Measurements from ENCODE around the gene DBT. TPM values are rescaled to one million over a fixed set of nuclear protein-coding genes. Genes with fewer than 3 reads are reported as not detected.
A peak's percentile ranks its signal among the peaks of the same experiment; 100 is the strongest.

Gene DBT
- total and polyA plus RNA-seq, 2 of the 8 experiments (the other 6 are each of a cell fraction or from before 2014, with no cell fraction given) = 3.3 to 24.6 TPM

DNA sequence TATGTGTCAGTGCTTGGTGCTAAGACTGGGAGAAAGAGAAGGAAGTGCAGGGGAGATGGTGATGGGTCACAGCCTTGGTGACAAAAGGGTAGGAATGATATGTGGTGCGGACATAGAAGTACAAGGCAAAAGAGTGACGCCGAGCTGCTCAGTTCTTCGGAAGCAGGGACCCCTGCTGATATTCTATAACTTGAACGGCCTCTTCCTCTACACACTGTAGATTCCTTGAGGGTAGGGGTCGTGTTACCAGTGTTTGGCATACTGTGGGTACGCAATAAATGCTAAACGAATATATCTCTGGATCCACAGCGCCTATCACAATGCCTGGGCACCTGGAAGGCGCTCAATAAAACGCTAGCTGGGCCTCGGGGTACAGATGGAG lies 488 bp downstream of the DBT start:
- POLR2A ChIA-PET (ENCODE audit: partially characterized antibody) = interaction anchor here (0.8 to 3.7 kb wide), 11 partner anchors 9 to 213 kb away, joined by 3 to 30 read pairs (median 5); partner anchors contain the start of genes CDC14A, RTCA, SASS6 and TRMT13

More for the DNA sequence above, 488 bp downstream of the DBT start:
- Histone ChIP-seq H4K8ac (ENCODE audit: extremely low read depth, insufficient read depth, low read length) (peak overlapping the region; percentile 99; the same call in 1 of the 2 replicates), H4K91ac (replicated peaks; ENCODE audit: insufficient read length, low read length) (peak overlapping the region; percentile 12), H2BK20ac (ENCODE audit: low read length) (no peak overlapping the region), H3K4me1 (replicated peaks in 1 of 4; ENCODE audit: control insufficient read depth in 3 of 4, insufficient read depth in 4 of 4, low read length in 3 of 4) (peaks cover 0 to 5% (median 0%) of the 10 kb centered on the region in 4 experiments; a peak in 2 of 7 replicates), H3K79me2 (ENCODE audit: control insufficient read depth in 1 of 2, insufficient read depth in 2 of 2, low read length in 2 of 2) (peaks cover 0 to 44% of the 10 kb centered on the region in 2 experiments; a peak in 3 of 4 replicates), H3K18ac (ENCODE audit: extremely low read depth, low read length) (peak overlapping the region; percentile 89), H3K4me3 (ENCODE audit: extremely low read depth in 1 of 4, insufficient read depth in 2 of 4, low read depth in 3 of 4, low read length in 4 of 4) (peak overlapping the region; percentile 80 to 96 (median 90)), H2BK12ac (ENCODE audit: low read depth, low read length) (peak overlapping the region; percentile 98), H3K79me1 (ENCODE audit: low read depth, low read length) (0 out of 2 replicates have a peak, but pooled peaks cover 3% of the 10 kb centered on the region), H4K5ac (ENCODE audit: insufficient read length, low read depth, low read length) (peak overlapping the region; percentile 70), H3K27me3 (replicated peaks in 1 of 4; ENCODE audit: control insufficient read depth in 3 of 4, extremely low read depth in 1 of 4, insufficient read depth in 3 of 4, low read length in 3 of 4) (no peaks in the 10 kb centered on the region), H3K23ac (ENCODE audit: insufficient read length) (no peak overlapping the region), H4K20me1 (replicated peaks in 1 of 2; ENCODE audit: control insufficient read depth in 1 of 2, insufficient read depth in 2 of 2, low read length in 2 of 2) (peaks cover 0 to 1% of the 10 kb centered on the region in 2 experiments), H3K4ac (replicated peaks; ENCODE audit: insufficient read length, low read depth, low read length) (peak overlapping the region; percentile 22), H3K23me2 (ENCODE audit: low read depth, low read length) (peaks cover 6% of the 10 kb centered on the region), H2BK120ac (replicated peaks; ENCODE audit: low read depth, low read length) (peak overlapping the region; percentile 30), H3K9ac (replicated peaks in 1 of 4; ENCODE audit: extremely low read depth in 1 of 4, low read depth in 3 of 4, low read length in 3 of 4) (peak overlapping the region; percentile 83 to 95 (median 92)), H3K36me3 (ENCODE audit: control insufficient read depth in 2 of 4, insufficient read depth in 4 of 4, low read length in 3 of 4) (no peaks in the 10 kb centered on the region; a peak in 1 of 8 replicates), H3K14ac (ENCODE audit: insufficient read length) (no peak overlapping the region), H3K27ac (ENCODE audit: low read depth, low read length) (peak overlapping the region; percentile 96), H3K56ac (replicated peaks; ENCODE audit: insufficient read length, low read depth, low read length) (peak overlapping the region; percentile 32), H2AK5ac (ENCODE audit: low read depth, low read length) (peak overlapping the region; percentile 88; the same call in 1 of the 2 replicates), H2BK15ac (ENCODE audit: low read length) (peak overlapping the region; percentile 48; the same call in 1 of the 2 replicates), H3K4me2 (ENCODE audit: insufficient read depth in 1 of 2, low read depth in 2 of 2, low read length in 2 of 2) (peak overlapping the region; percentile 83 to 88), H2BK5ac (ENCODE audit: low read depth, low read length) (peak overlapping the region; percentile 96), H3K9me3 (ENCODE audit: insufficient read depth in 2 of 2, low read depth in 1 of 2, low read length in 1 of 2) (no peaks in the 10 kb centered on the region), H2AFZ (ENCODE audit: low read length) (peak overlapping the region; percentile 45)
- FAIRE-seq (no peak), DNase-seq (ENCODE audit: low read depth in 1 of 2, low spot score in 2 of 2) (no peak)
- WGBS, 2 experiments (ENCODE audit: extremely low coverage in 1 of 2, insufficient coverage in 1 of 2, insufficient read length in 1 of 2, insufficient replicate concordance in 2 of 2, low coverage in 1 of 2, low lambda C conversion rate in 2 of 2, missing lambda C conversion rate in 1 of 2) = 3% methylated on average over 12 of the region's 12 CpGs; no CpG with 5 or more reads in 1 of the 2 experiments
- CTCF ChIA-PET (ENCODE audit: partially characterized antibody) = interaction anchor here (0.8 to 1.6 kb wide), 2 partner anchors 128 to 211 kb away, joined by 3 read pairs; no protein-coding TSS in a partner anchor
- TF ChIP-seq BRCA1 (IDR thresholded peaks at IDR 0.05; ENCODE audit: low read depth, low read length) (no peak), NANOG (IDR thresholded peaks at IDR 0.05; ENCODE audit: insufficient read depth, low read depth, low read length, poor library complexity, severe bottlenecking) (no peak), CREB1 (IDR thresholded peaks at IDR 0.05) (no peak)

All from H1 (cell line).